ENCODE measurements around the gene HMGA1.

DNA sequence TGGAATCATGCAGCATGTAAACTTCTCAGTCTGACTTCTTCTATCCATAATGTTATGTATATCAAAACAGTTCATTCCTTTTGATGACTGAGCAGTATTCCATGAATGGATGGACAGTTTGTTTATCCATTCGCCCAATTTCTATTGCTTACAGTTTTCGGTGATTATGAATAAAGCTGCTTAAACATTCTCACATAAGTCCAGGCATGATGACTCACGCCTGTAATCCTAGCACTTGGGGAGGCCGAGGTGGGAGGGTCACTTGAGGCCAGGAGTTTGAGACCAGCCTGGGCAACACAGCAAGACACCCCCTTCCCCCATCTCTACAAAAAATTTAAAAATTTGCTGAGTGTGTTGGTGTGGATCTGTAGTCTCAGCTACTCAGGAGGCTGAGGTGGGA lies 22.9 kb upstream of the HMGA1 start:
- no peak for TF ChIP-seq EZH2 (IDR thresholded peaks at IDR 0.05; ENCODE audit: insufficient read depth, poor library complexity, severe bottlenecking)
- TF ChIP-seq EZH2phosphoT487 (IDR thresholded peaks at IDR 0.05; ENCODE audit: insufficient read depth, low read depth), result no peak
